ENCODE measurements around the gene ZFYVE16.

GRCh38 chr5:80409367-80409966, 1.6 kb downstream of the ZFYVE16 start:
- no peak for TF ChIP-seq POLR2A (IDR thresholded peaks at IDR 0.05)
- TF ChIP-seq CTCF (IDR thresholded peaks at IDR 0.05): no peak
